Caco-2 (cell line): ENCODE data around the gene SUMF2. TPM values are rescaled to one million over a fixed set of nuclear protein-coding genes. Genes with fewer than 3 reads are reported as not detected.
"Not testable (repeated sequence)": the region's sequence is repeated elsewhere in the genome, so short reads cannot be mapped to it uniquely, and the experiment has no call there.

Source experiments
- Bru-seq: library from RNA; stranded (reverse); fragments of 400-500 nt; gene quantifications from one replicate; lab custom pipeline; 2021; lab: Mats Ljungman, UMichigan
- BruChase-seq, 2 experiments: library from RNA; stranded (reverse); fragments of 400-500 nt; gene quantifications; one replicate each; lab custom pipeline; 2021; lab: Mats Ljungman, UMichigan
- BruUV-seq: library from RNA; stranded (reverse); fragments of 400-500 nt; replicated peaks from 2 replicates; lab custom pipeline; 2021; lab: Mats Ljungman, UMichigan
- CTCF ChIA-PET: fragments of 300-600 bp; sonication (Branson Sonifier 250); formaldehyde crosslinking; loops from one replicate; lab custom pipeline; 2022; ENCODE audit warnings: antibody characterized with exemption; lab: Charles Lee
- POLR2A ChIA-PET: fragments of 300-600 bp; sonication (Branson Sonifier 250); formaldehyde crosslinking; loops from one replicate; lab custom pipeline; 2022; ENCODE audit warnings: antibody characterized with exemption; lab: Charles Lee
- DNase-seq, 2 experiments: peaks; one replicate each; pipeline versions ENCODE4 v3.0.0 to v3.0.0-alpha.2; 2020 to 2022
- H3K27me3 ChIP-seq: replicated peaks from 2 replicates; pipeline ENCODE4 v1.6.0; 2011; ENCODE audit warnings: low read length; ENCODE audit not compliant: control insufficient read depth, insufficient read depth
- H3K36me3 ChIP-seq: 2 replicates; pipeline ENCODE4 v1.5.1; 2011; ENCODE audit warnings: low read length; ENCODE audit not compliant: control insufficient read depth, insufficient read depth
- H3K4me1 ChIP-seq: fragments of 250-450 bp; sonication (Bioruptor Pico); 2 replicates; pipeline ENCODE4 v1.5.1; 2020; ENCODE audit warnings: mild to moderate bottlenecking
- H3K4me3 ChIP-seq: 2 replicates; pipeline ENCODE4 v1.5.1; 2011; ENCODE audit warnings: low read depth, mild to moderate bottlenecking, control low read depth, low read length
- H3K9me3 ChIP-seq: fragments of 250-450 bp; sonication (Bioruptor Pico); 2 replicates; pipeline ENCODE4 v1.5.1; 2020; ENCODE audit warnings: mild to moderate bottlenecking, moderate library complexity
- H3K27ac Mint-ChIP-seq: one replicate; pipeline ENCODE4 v1.8.0; 2022; ENCODE audit warnings: mixed read lengths; ENCODE audit not compliant: unreplicated experiment
- H3K27me3 Mint-ChIP-seq: one replicate; pipeline ENCODE4 v1.8.0; 2022; ENCODE audit warnings: mixed read lengths; ENCODE audit not compliant: insufficient read depth, unreplicated experiment
- H3K36me3 Mint-ChIP-seq: one replicate; pipeline ENCODE4 v1.8.0; 2022; ENCODE audit warnings: mild to moderate bottlenecking, mixed read lengths; ENCODE audit not compliant: insufficient read depth, unreplicated experiment
- H3K4me1 Mint-ChIP-seq: one replicate; pipeline ENCODE4 v1.8.0; 2022; ENCODE audit warnings: low read depth, mixed read lengths; ENCODE audit not compliant: unreplicated experiment
- H3K4me3 Mint-ChIP-seq: one replicate; pipeline ENCODE4 v1.8.0; 2022; ENCODE audit warnings: mild to moderate bottlenecking, moderate library complexity, mixed read lengths; ENCODE audit not compliant: unreplicated experiment
- H3K9me3 Mint-ChIP-seq: one replicate; pipeline ENCODE4 v1.8.0; 2022; ENCODE audit warnings: mixed read lengths; ENCODE audit not compliant: unreplicated experiment
- CTCF ChIP-seq, 2 experiments: fragments of 200-600 bp in 1 of 2; IDR thresholded peaks; 1 replicate in 1 of 2; 2 replicates in 1 of 2; pipeline versions ENCODE4 v1.5.1 to v1.8.0; 2011 to 2022; ENCODE audit warnings: antibody characterized with exemption in 1 of 2, control low read depth in 1 of 2, inconsistent platforms in 1 of 2, low read depth in 1 of 2, low read length in 1 of 2, mild to moderate bottlenecking in 1 of 2, moderate library complexity in 1 of 2; ENCODE audit not compliant: insufficient read depth in 1 of 2, severe bottlenecking in 1 of 2, unreplicated experiment in 1 of 2
- intact Hi-C: fragments of 100-400 bp; cut with micrococcal nuclease; formaldehyde crosslinking; loops from one replicate; pipeline ENCODE4 v1.10.0; 2022; ENCODE audit not compliant: unreplicated experiment
- long read RNA-seq: library from polyadenylated mRNA; stranded (forward); transcript quantifications from one replicate; pipeline ENCODE4 v2.0.0, GENCODE V29; 2022
- total RNA-seq: library from RNA; stranded (reverse); gene quantifications from 2 replicates; pipeline ENCODE4 v1.2.3, GENCODE V29; 2022

The SUMF2 gene
- total RNA-seq (150 and 172 TPM in 2 replicates), Bru-seq, nascent RNA (percentile 76 among the genes with signal in this experiment), BruChase-seq, experiment 1, labeled RNA remaining after a 2-hour chase (percentile 76 among the genes with signal in this experiment), BruChase-seq, experiment 2, labeled RNA remaining after a 6-hour chase (percentile 81 among the genes with signal in this experiment)
- long read RNA-seq, transcript SUMF2-211 (7 exons, 1,771 nt): minor isoform, 5 of 274 reads
- long read RNA-seq, transcript SUMF2-208 (9 exons, 2,052 nt): major isoform, 199 of 274 reads
- long read RNA-seq, transcript SUMF2-207 (8 exons, 1,792 nt): minor isoform, 7 of 274 reads
- long read RNA-seq, transcript SUMF2-204 (8 exons, 1,683 nt): minor isoform, 28 of 274 reads
- long read RNA-seq, partial matches to known transcripts: 7 of 274 reads
- long read RNA-seq, other reads (novel, unspliced or antisense): 15 of 274 reads

- H3K4me3 Mint-ChIP-seq: peak within 1 kb of the TSS; percentile 75
- ChIA-PET CTCF (interaction anchor here (0.6 to 2.1 kb wide), 4 partner anchors 13 to 57 kb away, joined by 3 to 42 read pairs (median 10); partner anchors contain the start of genes CCT6A and PSPH), POLR2A (interaction anchor here (0.6 to 4.7 kb wide), 5 partner anchors 13 to 57 kb away, joined by 3 to 53 read pairs (median 19); partner anchors contain the start of genes CCT6A and PSPH)
- no TSS peak for BruUV-seq
- Histone ChIP-seq H3K36me3 (no peaks in the 10 kb centered on the region; the same call in 1 of the 2 replicates), H3K4me1 (peaks cover 34% of the 10 kb centered on the region), H3K4me3 (peak within 1 kb of the TSS; percentile 88), H3K9me3 (no peaks in the 10 kb centered on the region), H3K27me3 (no peaks in the 10 kb centered on the region)
- intact Hi-C loops: loop anchor here (1.0 kb wide), 4 partner anchors 13 to 57 kb away; partner anchors contain the start of genes CCT6A and PSPH
- H3K27ac Mint-ChIP-seq: peak within 1 kb of the TSS; percentile 88
- no peaks in the 10 kb centered on the region for H3K27me3 Mint-ChIP-seq
- H3K36me3 Mint-ChIP-seq: peaks cover 70% of the 10 kb centered on the region
- H3K9me3 Mint-ChIP-seq: no peaks in the 10 kb centered on the region
- TF ChIP-seq CTCF (IDR thresholded peaks at IDR 0.05; ENCODE audit: insufficient read depth in 1 of 2, low read depth in 1 of 2, low read length in 1 of 2, severe bottlenecking in 1 of 2, unreplicated experiment in 1 of 2): peak in 1 of 2 experiments; percentile 51
- peak; percentile 93 to 96 for DNase-seq
- peaks cover 23% of the 10 kb centered on the region for H3K4me1 Mint-ChIP-seq
Measured at GRCh38 chr7:56063882-56064625, at the start of gene SUMF2. Gene SUMF2, plus strand, starts transcription at chr7:56064286. Its CDS starts 26 bp downstream, at chr7:56064312.

DNA sequence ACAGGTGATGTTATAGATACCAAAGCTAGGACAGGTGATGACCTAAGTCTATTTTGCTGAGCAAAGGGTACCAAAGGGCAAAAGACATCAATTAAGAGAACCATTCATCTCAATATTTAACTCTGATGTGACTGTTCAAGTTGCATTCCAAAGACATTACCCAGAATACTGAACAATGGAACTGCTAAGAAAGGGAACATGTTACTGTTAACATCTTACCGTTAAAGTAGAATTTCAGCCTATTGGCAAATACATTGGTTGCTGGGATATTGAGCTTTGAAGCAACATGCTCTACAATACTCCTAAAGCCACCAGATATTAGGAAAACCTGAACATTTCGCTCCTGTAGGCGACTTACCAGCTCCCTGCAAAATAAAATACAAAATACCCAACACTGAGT, 47.1 kb upstream of the SUMF2 start:
- H3K9me3 ChIP-seq, H3K4me1 Mint-ChIP-seq, H3K4me3 ChIP-seq, H3K4me3 Mint-ChIP-seq, H3K27ac Mint-ChIP-seq, H3K9me3 Mint-ChIP-seq, H3K36me3 ChIP-seq, intact Hi-C loops, H3K27me3 ChIP-seq, H3K27me3 Mint-ChIP-seq, DNase-seq: not testable (repeated sequence)
- POLR2A ChIA-PET: interaction anchor here (0.8 kb wide), 1 partner anchor 17 kb away, joined by 4 read pairs; no protein-coding TSS in a partner anchor
- CTCF ChIA-PET: interaction anchor here (0.6 kb wide), 1 partner anchor 48 kb away, joined by 6 read pairs; no protein-coding TSS in a partner anchor
- H3K4me1 ChIP-seq: peaks cover 19% of the 10 kb centered on the region
- BruUV-seq: TSS peak; percentile 25
- H3K36me3 Mint-ChIP-seq: peaks cover 90% of the 10 kb centered on the region

GRCh38 chr7:56019501-56019900, 44.6 kb upstream of the SUMF2 start:
- H3K36me3 ChIP-seq: peaks cover 9% of the 10 kb centered on the region
- ChIA-PET CTCF (no interaction called here), POLR2A (interaction anchor here (0.6 to 1.2 kb wide), 2 partner anchors 32 to 338 kb away, joined by 7 read pairs; partner anchors contain the start of genes CCT6A and PSPH)
- no peaks in the 10 kb centered on the region for H3K9me3 ChIP-seq
- intact Hi-C loops: no loop called here
- no peaks in the 10 kb centered on the region for H3K27me3 ChIP-seq
- TF ChIP-seq CTCF (IDR thresholded peaks at IDR 0.05; ENCODE audit: insufficient read depth in 1 of 2, low read depth in 1 of 2, low read length in 1 of 2, severe bottlenecking in 1 of 2, unreplicated experiment in 1 of 2): no peak
- Mint-ChIP-seq H3K27me3 (no peaks in the 10 kb centered on the region), H3K4me1 (peaks cover 8% of the 10 kb centered on the region), H3K4me3 (no peak overlapping the region), H3K27ac (no peak overlapping the region), H3K36me3 (peaks cover 85% of the 10 kb centered on the region), H3K9me3 (no peaks in the 10 kb centered on the region)
- no TSS peak for BruUV-seq
- no peak for DNase-seq
- peaks cover 19% of the 10 kb centered on the region for H3K4me1 ChIP-seq
- no peak overlapping the region for H3K4me3 ChIP-seq
